Colonic mucosa (tissue), 4 donors: Measurements from ENCODE around the gene GPR137. TPM values are rescaled to one million over a fixed set of nuclear protein-coding genes. Genes with fewer than 3 reads are reported as not detected.
A peak's percentile ranks its signal among the peaks of the same experiment; 100 is the strongest.

Experiments used
- DNase-seq: peaks from one replicate; pipeline ENCODE4 v3.0.0-alpha.2; 2020
- H3K27ac ChIP-seq: fragments of 200-600 bp; one replicate; pipeline ENCODE4 v1.8.0; 2021
- H3K27me3 ChIP-seq: fragments of 200-600 bp; one replicate; pipeline ENCODE4 v1.8.0; 2021
- H3K36me3 ChIP-seq: fragments of 200-600 bp; one replicate; pipeline ENCODE4 v1.8.0; 2021
- H3K4me1 ChIP-seq: fragments of 200-600 bp; one replicate; pipeline ENCODE4 v1.8.0; 2021; ENCODE audit warnings: mild to moderate bottlenecking
- H3K4me3 ChIP-seq: fragments of 200-600 bp; one replicate; pipeline ENCODE4 v1.8.0; 2021
- H3K9ac ChIP-seq, 2 donors: one replicate each; pipeline ENCODE4 v1.7.0; 2013; ENCODE audit warnings: control low read depth in 2 of 2, low read depth in 2 of 2, low read length in 2 of 2
- H3K9me3 ChIP-seq: fragments of 200-600 bp; one replicate; pipeline ENCODE4 v1.8.0; 2021
- intact Hi-C: fragments of 100-400 bp; cut with DNase I; formaldehyde crosslinking; loops from one replicate; pipeline ENCODE4 v1.14.1; 2022
- total RNA-seq, 2 donors: library from RNA; stranded (reverse); fragmentation: NEBNext Ultra II Directional in 1 of 2; extraction: Animal tissue kit (Norgen Biotek cat#: 25700) in 1 of 2; gene quantifications; one replicate each; pipeline ENCODE4 v1.2.1, GENCODE V29; 2021
- TF ChIP-seq, protein P1 (sequence below): fragments of 200-600 bp; IDR thresholded peaks from one replicate; pipeline ENCODE4 v1.8.0; 2022; ENCODE audit warnings: antibody characterized with exemption, mild to moderate bottlenecking
- donor health status: healthy.
- donor health status: DM: no; HTN: no; CAD: no.
- donor health status: DM: no; HTN: no; CAD: no.

GPR137 gene
- total RNA-seq, 2 donors from 2014 or later, result 36.0 to 58.8 TPM

DNA sequence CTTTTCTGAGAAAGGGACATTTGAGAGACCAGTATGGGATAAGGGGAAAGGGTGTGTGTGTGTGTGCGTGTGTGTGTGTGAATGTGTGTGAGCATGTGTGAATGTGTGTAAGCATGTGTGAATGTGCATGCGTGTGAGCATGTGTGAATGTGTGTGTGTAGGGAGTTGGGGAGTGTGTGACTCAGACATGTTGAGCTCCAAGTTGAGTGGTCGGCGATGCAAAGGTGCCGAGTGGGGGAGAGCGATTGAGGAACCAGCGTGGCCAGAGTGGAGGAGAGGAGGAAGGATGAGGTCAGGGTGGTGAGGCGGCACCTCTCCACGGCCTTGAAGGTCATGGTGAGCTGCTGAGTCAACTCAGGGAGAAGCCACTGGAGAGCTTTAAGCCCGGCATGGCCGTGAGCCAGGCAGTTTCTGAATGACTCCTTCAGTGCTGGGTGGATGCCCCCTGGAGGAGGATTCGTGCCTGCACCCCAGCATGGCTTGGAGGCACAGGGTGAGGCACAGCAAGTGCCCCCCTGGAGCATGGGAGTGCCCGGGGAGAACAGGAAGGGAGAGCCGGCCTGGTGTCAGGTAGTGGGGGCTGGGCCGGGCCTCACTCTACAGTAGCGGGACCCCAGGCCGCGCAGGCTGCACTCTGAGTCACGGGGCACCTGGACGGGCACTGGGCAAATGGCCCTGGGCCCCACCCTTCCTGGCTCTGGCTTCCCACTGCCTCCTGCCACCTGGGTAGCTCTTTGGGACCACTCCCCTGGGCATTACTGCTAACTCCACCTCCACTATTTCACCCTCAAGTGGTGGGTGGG is 46.1 kb downstream of the GPR137 start:
- Histone ChIP-seq H3K4me3 (no peak overlapping the region), H3K27ac (peak overlapping the region; percentile 67), H3K27me3 (no peaks in the 10 kb centered on the region), H3K36me3 (no peaks in the 10 kb centered on the region), H3K4me1 (peaks cover 19% of the 10 kb centered on the region), H3K9me3 (no peaks in the 10 kb centered on the region), H3K9ac (peak overlapping the region; percentile 26 to 46)
- DNase-seq, result peak; percentile 92
- intact Hi-C loops, result no loop called here
- TF ChIP-seq, protein P1, sequence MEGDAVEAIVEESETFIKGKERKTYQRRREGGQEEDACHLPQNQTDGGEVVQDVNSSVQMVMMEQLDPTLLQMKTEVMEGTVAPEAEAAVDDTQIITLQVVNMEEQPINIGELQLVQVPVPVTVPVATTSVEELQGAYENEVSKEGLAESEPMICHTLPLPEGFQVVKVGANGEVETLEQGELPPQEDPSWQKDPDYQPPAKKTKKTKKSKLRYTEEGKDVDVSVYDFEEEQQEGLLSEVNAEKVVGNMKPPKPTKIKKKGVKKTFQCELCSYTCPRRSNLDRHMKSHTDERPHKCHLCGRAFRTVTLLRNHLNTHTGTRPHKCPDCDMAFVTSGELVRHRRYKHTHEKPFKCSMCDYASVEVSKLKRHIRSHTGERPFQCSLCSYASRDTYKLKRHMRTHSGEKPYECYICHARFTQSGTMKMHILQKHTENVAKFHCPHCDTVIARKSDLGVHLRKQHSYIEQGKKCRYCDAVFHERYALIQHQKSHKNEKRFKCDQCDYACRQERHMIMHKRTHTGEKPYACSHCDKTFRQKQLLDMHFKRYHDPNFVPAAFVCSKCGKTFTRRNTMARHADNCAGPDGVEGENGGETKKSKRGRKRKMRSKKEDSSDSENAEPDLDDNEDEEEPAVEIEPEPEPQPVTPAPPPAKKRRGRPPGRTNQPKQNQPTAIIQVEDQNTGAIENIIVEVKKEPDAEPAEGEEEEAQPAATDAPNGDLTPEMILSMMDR, result peak; percentile 61

DNA sequence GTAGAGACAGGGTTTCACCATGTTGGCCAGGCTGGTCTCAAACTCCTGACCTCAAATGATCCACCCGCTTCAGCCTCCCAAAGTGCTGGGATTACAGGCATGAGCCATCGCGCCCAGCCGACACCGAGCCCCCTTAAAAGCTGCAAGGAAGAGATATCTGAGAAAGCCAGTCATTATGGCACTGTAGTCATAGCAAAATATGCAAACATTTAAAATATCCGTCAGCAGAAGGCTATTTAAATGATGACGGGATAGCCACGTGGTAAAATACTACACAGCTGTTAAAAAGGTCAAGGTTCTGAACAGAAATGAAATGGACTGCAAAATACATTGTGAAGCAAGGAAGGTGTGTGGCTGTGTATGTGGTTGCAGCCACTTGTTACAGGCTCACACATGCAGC is 47.9 kb downstream of the GPR137 start:
- Histone ChIP-seq H3K4me3 (no peak overlapping the region), H3K4me1 (peaks cover 19% of the 10 kb centered on the region), H3K9me3 (no peaks in the 10 kb centered on the region), H3K9ac (no peak overlapping the region), H3K27ac (no peak overlapping the region), H3K27me3 (no peaks in the 10 kb centered on the region), H3K36me3 (no peaks in the 10 kb centered on the region)
- DNase-seq, result no peak
- intact Hi-C loops, result no loop called here
- TF ChIP-seq, protein P1, result no peak

DNA sequence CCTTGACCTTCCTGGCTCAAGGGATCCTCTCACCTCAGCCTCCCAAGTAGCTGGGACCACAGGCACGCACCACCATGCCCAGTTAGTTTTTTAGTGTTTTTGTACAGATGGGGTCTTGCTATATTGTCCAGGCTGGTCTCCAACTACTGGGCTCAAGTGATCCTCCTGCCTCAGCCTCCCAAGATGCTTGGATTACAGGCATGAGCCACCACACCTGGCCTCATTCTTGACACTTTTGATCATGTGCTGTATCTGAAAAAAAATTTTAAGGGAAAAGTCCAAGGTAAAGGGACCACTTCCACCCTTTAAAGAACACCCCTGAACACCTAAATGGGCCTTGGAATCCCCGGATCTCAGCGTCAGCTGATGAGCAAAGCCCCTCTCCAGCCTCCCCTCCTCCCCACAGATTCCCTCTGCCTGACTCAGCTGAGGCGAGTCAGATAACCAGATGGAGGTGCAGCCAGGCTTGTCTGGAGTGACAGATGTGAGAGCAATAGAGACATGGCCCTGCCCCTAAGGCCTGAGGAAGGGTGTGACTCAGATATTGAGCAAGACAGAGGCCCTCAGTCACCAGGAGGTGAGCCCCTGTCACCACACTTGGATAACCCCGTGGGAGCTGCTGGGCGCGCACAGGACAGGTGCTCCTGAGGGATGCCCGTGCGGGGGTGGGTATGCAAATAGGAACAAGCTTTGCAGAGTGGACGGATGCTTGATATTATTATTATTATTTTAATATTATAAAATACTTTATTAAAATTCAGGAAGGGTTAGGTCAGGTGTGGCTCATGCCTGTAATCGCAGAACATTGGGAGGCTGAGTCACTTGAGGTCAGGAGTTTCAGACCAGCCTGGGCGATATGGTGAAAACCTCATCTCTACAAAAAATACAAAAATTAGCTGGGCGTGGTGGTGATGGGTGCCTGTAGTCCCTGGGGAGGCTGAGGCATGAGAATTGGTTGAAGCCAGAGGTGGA is 49.4 kb downstream of the GPR137 start:
- peak overlapping the region; percentile 53 for H3K27ac ChIP-seq

DNA sequence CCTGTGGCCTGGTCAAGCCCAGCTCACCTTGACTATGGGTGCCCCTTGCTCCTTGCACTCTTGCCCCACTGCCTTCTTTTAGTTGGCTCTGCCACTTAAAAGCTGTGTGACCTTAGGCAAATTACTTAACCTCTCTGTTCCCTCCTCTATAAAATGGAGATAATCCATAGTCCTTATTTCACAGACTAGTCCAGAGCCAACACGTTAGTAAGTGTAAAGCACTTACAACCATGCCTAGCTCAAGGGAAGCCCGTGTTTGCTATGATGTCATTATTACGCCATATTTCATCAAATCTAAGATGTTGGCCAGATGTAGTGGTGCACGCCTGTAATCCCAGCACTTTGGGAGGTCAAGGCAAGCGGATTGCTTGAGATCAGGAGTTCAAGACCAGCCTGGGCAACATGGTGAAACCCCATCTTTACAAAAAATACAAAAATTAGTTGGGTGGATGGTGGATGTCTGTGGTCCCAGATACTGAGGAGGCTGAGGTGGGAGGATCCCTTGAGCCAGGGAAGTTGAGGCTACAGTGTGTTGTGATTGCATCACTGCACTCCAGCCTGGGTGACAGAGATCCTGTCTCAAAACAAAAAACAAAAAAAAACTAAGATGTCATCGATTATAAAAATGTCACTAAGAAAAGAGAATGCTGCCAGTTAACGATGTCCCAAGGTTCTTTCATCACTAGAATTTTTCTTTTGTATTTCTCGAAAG is 52.0 kb downstream of the GPR137 start:
- no peak overlapping the region for H3K9ac ChIP-seq
- TF ChIP-seq, protein P1, result no peak
- H3K27ac ChIP-seq, result no peak overlapping the region
- no peak for DNase-seq
- intact Hi-C loops, result no loop called here
- no peaks in the 10 kb centered on the region for H3K27me3 ChIP-seq
- no peaks in the 10 kb centered on the region for H3K9me3 ChIP-seq
- peaks cover 11% of the 10 kb centered on the region for H3K4me1 ChIP-seq
- H3K4me3 ChIP-seq, result no peak overlapping the region
- H3K36me3 ChIP-seq, result no peaks in the 10 kb centered on the region

More for the DNA sequence above, 49.4 kb downstream of the GPR137 start:
- Histone ChIP-seq H3K36me3 (no peaks in the 10 kb centered on the region), H3K4me1 (peaks cover 13% of the 10 kb centered on the region), H3K27me3 (no peaks in the 10 kb centered on the region), H3K4me3 (no peak overlapping the region), H3K9me3 (no peaks in the 10 kb centered on the region), H3K9ac (peak overlapping the region in 1 of 2 donors; percentile 51)
- TF ChIP-seq, protein P1, result no peak
- intact Hi-C loops, result no loop called here
- DNase-seq, result peak; percentile 80

DNA sequence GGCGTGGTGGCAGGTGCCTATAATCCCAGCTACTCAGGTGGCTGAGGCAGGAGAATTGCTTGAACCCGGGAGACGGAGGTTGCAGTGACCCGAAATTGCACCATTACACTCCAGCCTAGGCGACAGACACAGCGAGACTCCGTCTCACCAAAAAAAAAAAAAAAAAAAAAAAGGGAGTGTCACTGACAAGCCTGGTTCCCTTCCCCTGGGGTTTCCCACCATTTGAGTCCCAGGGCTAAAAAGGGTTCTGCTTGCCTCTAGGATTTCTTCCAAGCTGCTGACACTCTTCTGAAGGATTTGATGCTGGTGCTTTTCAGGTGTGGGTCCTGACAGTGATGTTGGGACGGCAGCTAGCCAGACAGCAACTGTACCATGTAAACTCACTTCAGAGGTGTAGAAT is 53.1 kb downstream of the GPR137 start:
- Histone ChIP-seq H3K9ac (no peak overlapping the region), H3K27me3 (no peaks in the 10 kb centered on the region), H3K9me3 (no peaks in the 10 kb centered on the region), H3K27ac (no peak overlapping the region), H3K36me3 (no peaks in the 10 kb centered on the region), H3K4me1 (peaks cover 11% of the 10 kb centered on the region), H3K4me3 (no peak overlapping the region)
- intact Hi-C loops, result no loop called here
- TF ChIP-seq, protein P1, result no peak
- no peak for DNase-seq
